ENCODE measurements around the gene ENOX1.

The ENOX1 gene

GRCh38 chr13:43445668-43446067 is 341.1 kb downstream of the ENOX1 start:
- TF ChIP-seq FOXP2 (optimal IDR thresholded peaks at IDR 0.05; ENCODE audit: borderline replicate concordance, extremely low read depth, extremely low read length, insufficient read depth) (no peak), REST (IDR thresholded peaks at IDR 0.05; ENCODE audit: insufficient read depth in 1 of 2, low read depth in 2 of 2, low read length in 2 of 2) (no peak), POLR2AphosphoS5 (IDR thresholded peaks at IDR 0.05; ENCODE audit: low read depth, low read length) (no peak), SIN3A (IDR thresholded peaks at IDR 0.05; ENCODE audit: borderline replicate concordance, insufficient read depth, low read length) (no peak), TAF1 (IDR thresholded peaks at IDR 0.05; ENCODE audit: borderline replicate concordance, insufficient read depth, low read length) (no peak)

- TF ChIP-seq FOXP2 (optimal IDR thresholded peaks at IDR 0.05; ENCODE audit: borderline replicate concordance, extremely low read depth, extremely low read length, insufficient read depth) (no peak), POLR2AphosphoS5 (IDR thresholded peaks at IDR 0.05; ENCODE audit: low read depth, low read length) (no peak), REST (IDR thresholded peaks at IDR 0.05; ENCODE audit: insufficient read depth in 1 of 2, low read depth in 2 of 2, low read length in 2 of 2) (no peak), TAF1 (IDR thresholded peaks at IDR 0.05; ENCODE audit: borderline replicate concordance, insufficient read depth, low read length) (no peak), SIN3A (IDR thresholded peaks at IDR 0.05; ENCODE audit: borderline replicate concordance, insufficient read depth, low read length) (no peak)
Observed at GRCh38 chr13:43444081-43444480, 342.7 kb downstream of the ENOX1 start.

- TF ChIP-seq SIN3A (IDR thresholded peaks at IDR 0.05; ENCODE audit: borderline replicate concordance, insufficient read depth, low read length) (no peak), TAF1 (IDR thresholded peaks at IDR 0.05; ENCODE audit: borderline replicate concordance, insufficient read depth, low read length) (no peak), REST (IDR thresholded peaks at IDR 0.05; ENCODE audit: insufficient read depth in 1 of 2, low read depth in 2 of 2, low read length in 2 of 2) (no peak), POLR2AphosphoS5 (IDR thresholded peaks at IDR 0.05; ENCODE audit: low read depth, low read length) (no peak), FOXP2 (optimal IDR thresholded peaks at IDR 0.05; ENCODE audit: borderline replicate concordance, extremely low read depth, extremely low read length, insufficient read depth) (no peak)
Observed at GRCh38 chr13:43441899-43442499, 344.8 kb downstream of the ENOX1 start.

- TF ChIP-seq POLR2AphosphoS5 (IDR thresholded peaks at IDR 0.05; ENCODE audit: low read depth, low read length) (no peak), REST (IDR thresholded peaks at IDR 0.05; ENCODE audit: insufficient read depth in 1 of 2, low read depth in 2 of 2, low read length in 2 of 2) (no peak), TAF1 (IDR thresholded peaks at IDR 0.05; ENCODE audit: borderline replicate concordance, insufficient read depth, low read length) (no peak), FOXP2 (optimal IDR thresholded peaks at IDR 0.05; ENCODE audit: borderline replicate concordance, extremely low read depth, extremely low read length, insufficient read depth) (no peak)
Observed at GRCh38 chr13:43441464-43441863, 345.3 kb downstream of the ENOX1 start.

- TF ChIP-seq REST (IDR thresholded peaks at IDR 0.05; ENCODE audit: insufficient read depth in 1 of 2, low read depth in 2 of 2, low read length in 2 of 2) = no peak
- no peak for TF ChIP-seq POLR2AphosphoS5 (IDR thresholded peaks at IDR 0.05; ENCODE audit: low read depth, low read length)
- TF ChIP-seq FOXP2 (optimal IDR thresholded peaks at IDR 0.05; ENCODE audit: borderline replicate concordance, extremely low read depth, extremely low read length, insufficient read depth) = no peak
- no peak for TF ChIP-seq TAF1 (IDR thresholded peaks at IDR 0.05; ENCODE audit: borderline replicate concordance, insufficient read depth, low read length)
- TF ChIP-seq SIN3A (IDR thresholded peaks at IDR 0.05; ENCODE audit: borderline replicate concordance, insufficient read depth, low read length) = no peak
Observed at GRCh38 chr13:43434191-43434590, 352.6 kb downstream of the ENOX1 start.

Data from PFSK-1 (cell line).